Ammon's horn (tissue), 1 donor: ENCODE results near the gene INO80.
"Not testable (repeated sequence)": the region's sequence is repeated elsewhere in the genome, so short reads cannot be mapped to it uniquely, and the experiment has no call there.

Source experiments
- DNase-seq: peaks from one replicate; pipeline ENCODE4 v3.0.0-alpha.2; 2016; ENCODE audit warnings: low spot score

Gene INO80

DNA sequence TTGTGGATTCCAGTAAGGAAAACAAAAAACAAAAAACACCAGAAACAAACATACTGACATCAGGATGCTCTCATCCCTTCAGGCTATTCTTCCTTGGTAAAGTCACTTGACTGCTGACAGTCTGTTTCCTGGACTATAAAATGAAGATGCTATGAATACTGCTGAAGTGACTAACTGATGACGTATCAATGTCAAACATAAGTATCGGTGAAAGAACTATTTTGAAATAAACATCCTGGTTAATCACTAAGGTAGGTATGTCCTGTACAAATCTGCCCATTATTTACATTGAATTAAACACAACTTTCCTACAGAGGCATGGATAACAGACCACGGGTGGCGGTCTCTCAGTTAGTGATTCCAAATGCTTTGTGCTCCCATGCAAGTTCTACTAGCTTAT lies 116.9 kb downstream of the INO80 start:
- no peak for DNase-seq

DNA sequence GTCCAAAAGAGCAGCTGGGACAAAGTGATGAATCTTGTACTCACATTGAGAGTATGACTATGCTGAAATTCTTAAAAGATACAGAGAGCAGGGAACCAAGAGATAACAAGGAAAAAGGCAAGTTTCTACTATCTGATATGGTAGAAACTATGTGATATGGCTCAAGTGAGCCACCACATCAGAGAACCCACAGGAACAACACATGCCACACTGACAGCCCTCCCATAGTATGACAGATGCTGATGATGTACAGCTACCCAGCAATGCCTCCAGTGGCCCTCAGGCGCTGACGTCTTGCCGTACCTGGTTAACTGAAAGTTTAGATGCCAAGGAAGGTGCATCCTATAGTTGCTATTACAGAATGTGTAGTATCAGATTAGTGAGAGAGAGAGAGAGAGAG lies 120.4 kb downstream of the INO80 start:
- DNase-seq, result no peak

DNA sequence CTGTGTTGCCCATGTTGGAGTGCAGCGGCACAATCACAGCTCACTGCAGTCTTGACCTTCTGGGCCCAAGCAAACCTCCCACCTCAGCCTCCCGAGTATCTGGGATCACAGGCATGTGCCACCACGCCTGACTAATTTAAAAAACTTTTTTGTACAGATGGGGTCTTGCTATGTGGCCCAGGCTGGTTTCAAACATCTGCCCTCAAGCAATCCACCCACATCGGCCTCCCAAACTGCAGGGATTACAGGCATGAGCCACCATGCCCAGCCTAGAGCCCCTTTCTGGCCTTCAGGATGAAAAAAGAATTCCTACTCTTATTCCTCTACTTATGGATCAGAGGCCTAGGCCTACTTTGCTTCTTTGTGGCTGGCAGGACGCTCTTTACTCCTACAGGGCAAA lies 123.3 kb downstream of the INO80 start:
- DNase-seq, result no peak

DNA sequence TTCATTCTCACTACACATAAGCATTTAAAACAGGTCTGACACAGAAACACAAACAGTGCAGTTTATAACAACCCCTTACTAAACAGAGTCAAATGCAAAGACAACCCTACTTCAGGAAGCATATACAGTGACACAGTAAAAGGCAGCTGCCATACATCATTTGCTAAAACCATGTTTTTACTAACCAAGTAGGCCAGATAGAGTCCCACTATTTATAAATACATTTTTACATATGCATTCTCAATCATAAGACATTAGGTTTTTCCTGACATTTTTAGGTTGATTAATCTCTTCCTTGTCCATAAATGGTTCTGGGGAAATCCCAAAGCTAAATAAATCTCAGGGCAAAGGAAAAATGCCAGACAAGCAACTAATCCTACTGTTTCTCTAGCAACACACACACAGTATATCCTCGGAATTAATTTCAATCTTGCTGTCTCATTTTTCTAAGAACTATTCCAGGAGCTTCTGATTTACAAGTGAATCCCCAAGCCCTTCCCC lies 123.8 kb downstream of the INO80 start:
- DNase-seq, result no peak

DNA sequence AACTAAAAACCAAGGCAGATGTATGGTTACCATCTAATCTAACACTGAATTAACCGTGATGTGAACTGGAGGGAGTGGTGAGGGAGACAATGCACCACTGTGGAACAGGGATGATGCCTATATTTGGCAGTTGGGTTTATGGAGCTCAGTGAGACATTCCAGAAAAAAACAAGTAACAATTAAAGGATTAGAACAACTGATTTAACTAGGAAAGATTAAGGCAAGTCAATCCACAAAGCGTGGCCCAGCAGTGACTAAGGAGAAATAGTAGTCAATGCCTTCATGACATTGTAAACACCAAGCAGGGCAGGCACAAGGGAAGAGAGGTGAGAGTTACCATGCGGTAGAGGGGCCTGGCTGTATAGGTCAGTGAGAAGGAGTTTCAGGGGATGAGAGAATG lies 124.7 kb downstream of the INO80 start:
- no peak for DNase-seq

DNA sequence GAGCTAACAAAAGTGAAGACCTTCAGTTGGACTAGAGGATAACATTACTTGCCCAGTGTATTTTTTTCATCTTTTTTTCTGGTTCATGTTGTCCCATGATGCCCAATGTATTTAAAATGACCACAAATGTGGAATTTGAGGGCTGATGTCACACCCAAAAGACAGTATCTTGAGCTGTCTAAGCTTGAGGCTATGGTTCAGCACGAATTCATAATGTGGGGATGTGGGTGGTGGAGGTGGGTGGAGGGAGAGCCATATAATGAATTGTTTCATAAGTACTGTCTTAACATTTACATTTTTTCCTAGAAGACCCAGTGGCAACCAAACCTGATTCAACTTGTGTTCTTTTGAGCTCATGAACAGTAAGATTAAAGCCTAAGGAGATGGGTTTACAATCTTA lies 125.3 kb downstream of the INO80 start:
- no peak for DNase-seq

DNA sequence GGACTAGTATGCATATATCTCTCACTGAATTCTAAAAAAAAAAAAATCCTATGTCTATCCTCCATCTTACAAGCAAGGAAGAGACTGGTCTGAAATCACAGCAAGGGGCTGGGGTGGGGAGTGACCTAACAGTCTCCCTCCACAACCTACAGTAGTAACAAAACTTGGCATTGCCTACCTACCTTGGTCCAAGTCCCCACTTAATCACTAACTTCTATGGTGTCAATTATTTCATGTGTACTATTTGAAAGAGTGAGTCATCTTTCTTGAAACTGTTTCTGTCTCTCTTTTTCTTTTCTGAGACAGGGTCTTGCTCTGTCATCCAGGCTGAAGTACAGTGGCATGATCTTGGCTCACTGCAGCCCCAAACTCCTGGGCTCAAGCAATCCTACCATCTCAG lies 126.0 kb downstream of the INO80 start:
- no peak for DNase-seq

DNA sequence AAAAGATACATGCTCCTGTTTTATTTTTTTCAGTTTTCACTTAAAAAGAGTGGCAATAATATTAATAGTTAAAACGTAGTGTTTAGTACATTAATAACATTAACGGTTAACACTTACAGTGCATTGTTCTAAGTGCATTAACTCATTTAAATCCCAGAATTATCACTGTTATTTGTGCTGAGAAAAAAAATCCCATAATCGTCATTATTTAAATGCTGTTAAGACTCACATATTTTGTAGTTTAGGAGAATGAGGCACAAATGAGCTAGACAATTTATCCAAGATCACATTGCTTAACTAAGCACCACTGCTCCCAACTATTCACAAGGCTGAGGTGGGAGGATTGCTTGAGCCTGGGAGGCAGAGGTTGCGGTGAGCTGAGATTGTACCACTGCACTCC lies 127.9 kb downstream of the INO80 start:
- no peak for DNase-seq

DNA sequence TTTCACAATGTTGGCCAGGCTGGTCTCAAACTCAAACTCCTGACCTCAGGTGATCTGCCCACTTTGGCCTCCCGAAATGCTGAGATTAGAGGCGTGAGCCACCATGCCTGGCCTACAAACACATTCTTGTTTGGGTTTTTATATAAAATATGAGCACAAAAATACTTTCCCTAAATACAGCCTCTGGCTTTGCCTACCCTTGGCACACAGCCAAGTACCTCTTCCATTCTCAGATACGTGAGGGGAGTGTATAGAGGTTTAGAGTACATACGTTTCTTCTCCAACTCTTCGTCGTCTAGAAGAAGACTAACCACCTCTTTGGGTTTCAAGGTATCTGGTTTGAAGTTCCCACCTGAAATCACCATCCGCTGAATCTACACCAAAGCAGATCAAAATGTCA lies 129.3 kb downstream of the INO80 start:
- DNase-seq, result no peak

DNA sequence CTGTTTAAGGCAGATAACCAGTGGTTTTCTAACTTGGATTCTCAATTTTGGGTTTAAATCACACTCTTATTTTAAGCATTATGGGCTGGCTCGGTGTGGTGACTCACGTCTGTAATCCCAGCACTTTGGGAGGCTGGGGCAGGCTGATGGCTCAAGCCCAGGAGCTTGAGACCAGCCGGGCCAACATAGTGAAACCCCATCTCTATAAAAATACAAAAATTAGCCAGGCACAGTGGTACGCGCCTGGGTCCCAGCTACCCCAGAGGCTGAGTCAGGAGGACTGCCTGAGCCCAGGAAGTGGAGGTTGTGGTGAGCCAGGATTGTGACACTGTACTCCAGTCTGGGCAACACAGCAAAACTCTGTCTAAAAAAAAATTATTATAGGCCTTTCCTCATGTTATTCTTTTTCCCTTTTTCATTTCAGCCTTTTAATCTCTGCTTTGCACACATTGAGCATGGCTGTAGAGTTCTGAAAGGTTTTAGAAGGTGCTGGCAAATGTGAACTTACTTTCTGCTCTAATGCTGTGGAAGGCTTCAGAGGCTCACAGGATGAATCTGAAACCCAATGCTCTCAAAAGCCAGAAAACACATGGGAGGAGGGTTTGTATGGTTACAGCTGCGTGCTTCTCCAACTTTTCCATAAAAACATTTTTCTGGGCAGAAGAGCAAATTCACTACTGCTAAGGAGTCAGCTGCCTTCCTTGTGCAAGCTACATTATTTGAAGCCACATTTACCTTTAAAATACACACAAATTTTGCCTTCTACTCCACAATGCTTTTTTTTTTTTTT lies 130.3 kb downstream of the INO80 start:
- DNase-seq, result no peak

DNA sequence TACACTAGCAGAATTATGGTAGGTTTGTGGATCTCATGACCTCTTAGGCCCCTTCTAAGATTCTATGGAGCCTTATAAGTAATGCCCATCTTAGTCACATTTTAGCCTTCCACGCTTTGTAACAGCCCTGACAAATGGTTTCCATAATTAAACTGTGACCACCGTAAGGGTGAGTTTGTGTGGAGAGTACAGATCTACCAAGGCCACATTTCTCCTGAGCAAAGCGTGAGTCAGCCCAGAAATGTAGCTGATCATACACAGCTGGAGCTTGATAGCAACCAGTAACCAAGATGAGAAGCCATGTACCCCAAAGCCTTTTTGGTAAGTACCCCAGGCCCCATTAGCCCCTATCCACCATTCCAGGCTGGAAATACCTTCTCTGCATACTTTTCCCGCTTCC lies 131.1 kb downstream of the INO80 start:
- no peak for DNase-seq

DNA sequence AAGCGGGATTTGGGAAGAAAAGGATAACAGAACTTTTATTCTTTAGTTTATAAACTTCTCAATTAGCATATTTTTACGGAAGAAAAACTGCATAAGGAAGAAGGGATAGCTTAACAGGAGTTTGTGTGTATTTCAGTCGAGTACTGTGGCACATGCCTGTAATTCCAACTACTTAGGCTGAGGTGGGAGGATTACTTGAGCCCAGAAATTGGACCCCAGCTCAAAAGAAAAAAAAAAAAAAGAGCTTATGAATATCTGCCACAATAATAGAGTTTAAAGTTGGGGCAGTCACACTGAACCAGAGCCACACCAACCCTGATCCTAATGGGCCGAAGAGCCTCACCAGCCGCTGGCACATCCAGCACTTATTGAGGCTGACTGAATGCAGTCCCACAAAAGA lies 131.7 kb downstream of the INO80 start:
- no peak for DNase-seq

DNA sequence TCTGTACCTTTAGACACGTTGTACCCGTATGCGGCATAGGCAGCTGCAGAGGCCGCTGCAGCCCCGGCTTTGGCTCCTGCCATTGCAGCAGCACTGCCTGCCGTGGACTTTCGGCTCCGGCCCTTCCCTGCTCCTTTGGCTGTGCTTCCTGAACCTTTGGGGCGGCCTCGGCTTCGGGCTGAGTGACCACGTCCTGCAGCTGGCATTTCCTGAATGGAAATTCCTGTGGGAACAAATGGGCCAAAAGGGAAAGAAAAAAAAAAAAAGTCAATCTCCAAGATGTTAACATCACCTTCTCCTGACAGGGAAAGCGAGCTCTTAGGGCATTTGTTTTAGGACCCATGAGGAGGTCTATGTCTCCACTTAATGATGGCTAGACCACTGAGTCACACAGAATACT lies 133.2 kb downstream of the INO80 start:
- no peak for DNase-seq

DNA sequence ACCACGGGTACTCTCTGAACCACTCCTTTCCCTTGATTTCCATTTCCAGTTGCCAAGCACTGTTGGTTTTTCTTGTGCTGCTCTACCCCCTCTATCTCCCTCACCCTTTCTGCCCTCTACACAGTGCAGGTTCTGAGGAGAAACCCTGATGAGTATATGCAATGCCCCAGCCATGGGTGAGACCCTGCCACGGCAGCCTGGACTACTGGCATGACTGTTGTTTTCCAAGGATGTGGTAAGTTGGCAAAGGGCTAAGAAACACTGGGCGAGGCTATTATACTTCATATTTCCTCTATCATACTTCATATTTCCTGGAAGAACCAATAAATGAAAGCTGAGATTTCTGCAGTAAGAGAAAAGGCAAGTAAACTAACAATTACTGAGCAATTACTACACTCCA lies 134.9 kb downstream of the INO80 start:
- DNase-seq, result no peak

DNA sequence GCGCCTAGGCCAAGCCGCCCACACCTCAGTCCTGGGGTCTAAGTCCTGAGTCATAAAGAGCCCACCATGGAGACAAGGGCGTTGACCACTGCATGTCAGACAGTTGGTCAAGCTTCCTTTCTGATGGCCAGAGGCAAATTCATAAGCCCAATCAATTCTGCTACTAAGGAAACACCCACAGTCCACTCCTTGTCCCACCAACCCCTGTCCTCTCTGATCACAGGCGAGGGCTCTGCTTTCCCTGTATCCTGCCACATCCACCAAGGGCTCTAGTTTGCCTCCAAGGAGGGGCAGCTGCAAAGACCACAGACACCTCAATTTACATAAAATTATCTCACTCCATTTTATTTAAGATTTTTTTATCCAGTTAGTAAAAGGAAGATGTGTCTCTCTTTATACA lies 137.5 kb downstream of the INO80 start:
- DNase-seq, result no peak

DNA sequence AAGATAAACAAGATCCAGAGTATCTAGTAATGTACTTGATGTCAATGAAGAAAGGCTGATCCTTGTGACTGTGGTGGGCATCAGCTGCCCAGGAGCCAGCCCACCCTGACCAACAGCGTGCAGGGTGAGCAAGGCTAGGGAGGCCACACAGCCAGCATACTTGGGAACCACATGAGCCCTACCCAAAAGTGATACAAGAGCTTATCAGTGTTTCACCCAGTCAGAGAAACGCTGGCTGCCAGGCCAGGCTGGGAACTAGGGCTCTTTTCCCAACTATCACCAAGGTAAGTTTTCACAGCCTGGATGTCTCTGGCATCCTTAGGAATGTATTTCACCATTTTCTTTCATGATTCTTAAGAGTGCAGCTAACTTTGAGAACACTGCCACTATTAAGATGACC lies 137.9 kb downstream of the INO80 start:
- DNase-seq, result no peak

DNA sequence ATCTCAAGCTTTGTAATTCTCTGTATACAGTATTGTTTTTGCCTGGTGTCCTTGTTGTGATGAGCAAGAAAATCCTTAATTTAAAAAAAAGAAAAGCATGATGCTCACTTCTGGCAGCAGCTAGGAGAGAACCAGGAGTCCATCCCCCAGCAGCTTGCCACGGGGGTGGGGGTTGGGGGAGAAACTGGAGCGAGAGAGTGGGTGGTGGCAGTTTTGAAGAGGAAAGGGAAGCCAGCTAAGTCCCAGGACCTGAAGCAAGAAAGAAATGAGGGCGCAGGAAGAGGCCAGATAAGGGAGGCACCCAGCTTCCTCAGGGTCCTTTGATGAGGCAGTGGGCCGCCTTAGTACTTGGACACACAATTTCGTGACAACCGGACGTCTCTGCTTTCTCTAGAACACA lies 139.3 kb downstream of the INO80 start:
- no peak for DNase-seq

DNA sequence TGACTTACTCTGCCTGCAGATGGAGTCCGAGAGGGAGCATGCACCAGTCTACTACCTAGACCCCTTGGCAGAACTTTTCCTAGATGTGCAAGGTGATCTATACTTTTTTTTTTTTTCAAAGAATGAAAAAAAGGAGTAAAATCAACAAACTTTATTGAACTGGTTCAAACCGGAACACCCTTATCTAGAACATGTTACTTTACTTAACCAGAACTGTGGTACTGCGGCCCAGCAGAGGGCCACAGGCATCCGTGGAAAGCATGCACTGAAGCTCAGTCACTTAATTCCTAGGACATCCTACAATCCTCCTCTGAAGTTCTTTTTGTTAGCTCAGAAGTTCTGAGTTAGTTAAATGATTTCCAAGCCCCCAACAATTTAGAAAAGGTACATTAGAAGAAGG lies 141.2 kb downstream of the INO80 start:
- no peak for DNase-seq

DNA sequence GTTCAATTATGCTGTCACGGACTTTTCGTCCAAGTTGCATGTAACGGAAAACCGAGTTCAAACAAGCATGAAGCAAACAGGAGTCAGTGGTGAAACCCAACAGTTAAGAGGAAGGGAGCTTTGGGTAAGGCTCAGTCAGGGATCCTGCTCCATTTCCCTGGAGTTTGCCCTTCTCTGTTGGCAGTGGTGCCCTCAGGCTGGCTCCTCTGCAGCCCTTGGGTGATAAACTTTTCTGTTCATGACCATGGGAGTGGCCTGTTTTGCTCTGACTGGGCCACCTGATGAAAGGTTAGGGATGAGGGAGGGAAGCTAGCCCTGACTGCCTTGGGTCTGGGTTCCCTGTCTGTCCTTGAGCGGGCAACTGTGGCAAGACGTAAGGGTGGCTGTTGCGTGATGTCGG lies 146.7 kb downstream of the INO80 start:
- no peak for DNase-seq

DNA sequence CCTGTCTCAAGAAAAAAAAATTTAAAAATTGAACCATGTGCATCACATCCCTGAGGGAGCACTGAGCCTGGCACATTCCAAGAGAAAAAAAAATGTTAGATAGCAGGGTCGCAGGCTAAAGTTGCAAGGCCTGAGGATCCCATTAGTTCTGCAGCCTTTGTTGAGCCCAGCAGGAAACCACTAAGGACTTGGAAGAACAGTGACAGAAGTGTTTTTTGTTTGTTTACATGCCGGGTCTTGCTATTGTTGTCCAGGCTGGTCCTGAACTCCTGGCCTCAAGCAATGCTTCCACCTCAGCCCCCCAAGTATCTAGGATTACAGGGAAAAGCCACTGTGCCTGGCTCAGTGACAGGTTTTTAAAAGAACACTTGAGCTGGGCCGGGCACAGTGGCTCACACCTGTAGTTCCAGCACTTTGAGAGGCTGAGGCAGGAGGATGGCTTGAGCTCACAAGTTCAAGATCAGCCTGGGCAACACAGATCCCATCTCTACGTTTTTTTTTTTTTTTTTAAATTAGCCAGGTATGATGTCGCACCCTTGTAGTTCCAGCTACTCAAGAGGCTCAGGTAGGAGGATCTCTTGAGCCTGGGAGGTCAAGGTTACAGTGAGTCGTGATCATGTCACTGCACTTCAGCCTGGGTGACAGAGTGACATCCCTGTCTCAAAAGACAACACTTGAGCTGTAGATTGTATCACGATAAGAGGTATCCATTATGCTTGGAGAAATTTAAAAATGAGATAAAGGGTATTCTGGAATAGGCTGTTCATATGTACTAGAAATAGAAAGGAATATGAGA lies 147.6 kb downstream of the INO80 start:
- DNase-seq, result no peak

DNA sequence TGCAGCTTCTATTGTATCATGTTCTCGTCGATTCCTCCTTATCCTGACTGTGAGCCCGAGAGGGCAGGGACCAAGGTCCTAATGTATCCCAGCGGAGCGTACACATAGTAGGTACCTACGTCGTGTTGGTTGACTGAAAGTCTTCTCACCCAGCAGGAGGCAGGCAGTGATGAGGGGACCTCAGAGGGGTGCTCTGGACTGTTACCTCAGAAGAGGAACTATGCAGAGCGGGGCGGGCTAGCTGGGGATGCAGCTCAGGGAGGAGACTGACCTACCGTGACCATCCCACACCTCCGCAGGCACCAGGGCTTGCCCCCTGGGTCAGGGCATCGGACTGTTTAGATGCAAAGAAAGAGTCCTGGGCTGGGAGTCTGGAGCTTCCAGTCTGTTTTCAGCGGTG lies 151.4 kb downstream of the INO80 start:
- no peak for DNase-seq

DNA sequence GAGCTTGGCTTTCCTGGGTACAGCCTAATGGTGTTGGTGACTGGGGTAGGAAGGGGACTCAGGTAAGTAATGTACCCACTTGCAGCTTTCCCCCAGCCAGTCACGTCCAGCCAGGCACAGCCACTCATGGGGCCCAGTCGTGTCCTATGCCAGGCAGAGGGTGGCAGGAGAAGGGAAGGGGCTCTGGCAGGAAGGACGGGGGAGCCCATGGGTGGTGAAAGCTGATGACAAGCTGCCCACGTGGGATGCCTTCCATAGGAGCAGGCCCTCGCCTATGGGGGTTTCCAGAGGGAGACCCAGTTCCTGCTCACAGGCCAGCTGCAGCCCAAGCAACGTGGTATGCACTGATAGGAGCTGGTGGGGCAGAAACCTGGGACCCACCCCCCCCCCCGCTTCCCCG lies 152.1 kb downstream of the INO80 start:
- DNase-seq, result no peak

DNA sequence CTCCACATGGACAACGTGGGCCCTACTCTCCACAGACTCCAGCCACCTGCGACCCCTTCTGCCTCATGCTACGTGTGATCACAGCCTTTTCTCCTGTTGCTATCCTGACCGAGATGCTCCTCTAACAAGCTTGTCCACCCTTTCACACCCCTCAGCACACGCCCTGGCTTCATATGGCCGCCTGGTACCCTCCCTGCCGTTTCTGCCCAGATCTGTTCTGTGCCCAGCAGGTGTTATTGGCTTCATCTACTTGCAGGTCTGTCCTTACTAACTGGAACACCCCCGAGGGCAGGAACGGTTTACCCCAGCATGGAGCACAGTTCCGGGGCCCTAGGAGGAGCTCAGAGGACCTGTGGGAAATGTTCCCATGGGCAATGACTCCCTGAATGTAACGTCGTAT lies 152.9 kb downstream of the INO80 start:
- DNase-seq, result no peak

DNA sequence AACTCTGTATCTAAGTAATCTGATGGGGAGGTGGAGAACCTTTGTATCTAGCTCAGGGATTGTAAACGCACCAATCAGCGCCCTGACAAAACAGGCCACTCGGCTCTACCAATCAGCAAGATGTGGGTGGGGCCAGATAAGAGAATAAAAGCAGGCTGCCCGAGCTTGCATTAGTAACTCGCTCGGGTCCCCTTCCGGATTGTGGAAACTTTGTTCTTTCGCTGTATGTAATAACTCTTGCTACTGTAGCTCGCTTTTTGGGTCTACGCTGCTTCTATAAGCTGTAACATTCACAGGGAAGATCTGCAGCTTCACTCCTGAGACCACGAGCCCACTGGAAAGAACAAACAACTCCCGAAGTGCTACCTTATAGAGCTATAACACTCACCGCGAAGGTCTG lies 153.8 kb downstream of the INO80 start:
- DNase-seq, result not testable (repeated sequence)
